Stimulated activated memory B cell treated with anti-CD40 and anti-IgM and Interleukin-4, amounts not matched to agents 10 μg/mL and 1 μg/mL and 100 μg/mL, for 72 hours (primary cell): ENCODE measurements around the gene PON3.

Source experiments
- ATAC-seq: fragments of 150-1000 bp; cut with Tn5 transposase; 2 replicates; pipeline ENCODE4 v1.10.0; 2021
- H3K27ac Mint-ChIP-seq: one replicate; pipeline ENCODE4 v1.8.0; 2022; ENCODE audit warnings: mild to moderate bottlenecking, mixed read lengths
- H3K27me3 Mint-ChIP-seq: one replicate; pipeline ENCODE4 v1.8.0; 2022; ENCODE audit warnings: mixed read lengths
- H3K36me3 Mint-ChIP-seq: one replicate; pipeline ENCODE4 v1.8.0; 2022; ENCODE audit warnings: mixed read lengths
- H3K4me1 Mint-ChIP-seq: one replicate; pipeline ENCODE4 v1.8.0; 2022; ENCODE audit warnings: mixed read lengths
- H3K4me3 Mint-ChIP-seq: one replicate; pipeline ENCODE4 v1.8.0; 2022; ENCODE audit warnings: mild to moderate bottlenecking, moderate library complexity, mixed read lengths
- H3K9me3 Mint-ChIP-seq: one replicate; pipeline ENCODE4 v1.8.0; 2022; ENCODE audit warnings: mixed read lengths

PON3 gene

GRCh38 chr7:95316588-95316987 lies 79.6 kb downstream of the PON3 start:
- Mint-ChIP-seq H3K4me1 (peaks cover 16% of the 10 kb centered on the region), H3K27me3 (peaks cover 14% of the 10 kb centered on the region), H3K9me3 (no peaks in the 10 kb centered on the region), H3K4me3 (no peak overlapping the region), H3K27ac (no peak overlapping the region), H3K36me3 (no peaks in the 10 kb centered on the region)
- no peak for ATAC-seq

DNA sequence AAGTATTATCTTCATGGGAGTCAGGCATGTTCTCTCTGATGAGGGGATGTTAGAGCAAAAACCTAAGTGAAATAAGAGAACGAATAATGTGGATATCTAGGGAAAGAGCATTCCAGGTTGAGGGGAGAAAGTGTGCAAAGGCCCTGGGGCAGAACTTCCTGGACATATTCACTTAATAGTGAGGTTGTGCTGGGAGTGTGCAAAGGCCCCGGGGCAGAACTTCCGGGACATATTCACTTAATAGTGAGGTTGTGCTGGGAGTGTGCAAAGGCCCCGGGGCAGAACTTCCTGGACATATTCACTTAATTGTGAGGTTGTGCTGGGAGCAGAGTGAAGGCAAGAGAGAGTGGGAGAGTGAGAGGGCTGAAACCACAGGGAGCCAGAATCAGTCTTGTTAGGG lies 83.6 kb downstream of the PON3 start:
- Mint-ChIP-seq H3K9me3 (no peaks in the 10 kb centered on the region), H3K4me1 (peaks cover 12% of the 10 kb centered on the region), H3K4me3 (no peak overlapping the region), H3K27ac (no peak overlapping the region), H3K27me3 (peaks cover 30% of the 10 kb centered on the region), H3K36me3 (no peaks in the 10 kb centered on the region)
- ATAC-seq, result no peak

DNA sequence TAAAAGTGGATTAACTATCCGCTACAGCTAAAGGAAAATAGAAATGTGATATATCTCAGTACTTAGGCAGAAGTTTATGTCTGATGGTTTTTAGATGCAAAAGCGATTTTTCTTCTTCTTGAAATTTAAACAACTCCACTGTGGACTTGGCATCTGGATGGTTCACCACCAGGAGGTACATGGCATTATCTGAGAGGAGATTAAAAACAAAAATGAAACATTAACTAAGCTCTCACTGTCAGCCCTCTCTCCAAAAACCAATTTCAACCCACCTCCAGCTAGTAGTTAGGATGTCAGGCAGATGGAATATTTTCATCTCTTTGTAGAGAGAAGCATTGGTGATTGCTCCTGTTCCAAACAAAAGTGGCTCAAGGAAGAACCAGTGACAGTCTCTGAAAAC lies 84.8 kb downstream of the PON3 start:
- Mint-ChIP-seq H3K4me1 (peaks cover 12% of the 10 kb centered on the region), H3K4me3 (no peak overlapping the region), H3K27me3 (peaks cover 34% of the 10 kb centered on the region), H3K27ac (no peak overlapping the region), H3K36me3 (no peaks in the 10 kb centered on the region), H3K9me3 (no peaks in the 10 kb centered on the region)
- ATAC-seq, result no peak

GRCh38 chr7:95309951-95310350 lies 86.2 kb downstream of the PON3 start:
- H3K4me3 Mint-ChIP-seq, result no peak overlapping the region
- no peaks in the 10 kb centered on the region for H3K9me3 Mint-ChIP-seq
- H3K36me3 Mint-ChIP-seq, result no peaks in the 10 kb centered on the region
- ATAC-seq, result no peak
- H3K4me1 Mint-ChIP-seq, result peaks cover 12% of the 10 kb centered on the region
- H3K27ac Mint-ChIP-seq, result no peak overlapping the region
- peaks cover 43% of the 10 kb centered on the region for H3K27me3 Mint-ChIP-seq
